ENCODE results near the gene PANX3. TPM values are rescaled to one million over a fixed set of nuclear protein-coding genes. Genes with fewer than 3 reads are reported as not detected.

Gene PANX3
- total RNA-seq (not detected), polyA plus RNA-seq (not detected)

- no peak for ATAC-seq (ENCODE audit: low read depth in 2 of 2)
- Histone ChIP-seq H3K27ac (ENCODE audit: insufficient read depth, low read length, poor library complexity, severe bottlenecking) (no peak within 1 kb of the TSS), H3K4me1 (ENCODE audit: control insufficient read depth, insufficient read depth, low read length, poor library complexity, severe bottlenecking) (no peaks in the 10 kb centered on the region), H3K36me3 (ENCODE audit: control insufficient read depth, insufficient read depth, low read length) (no peaks in the 10 kb centered on the region), H3K4me3 (ENCODE audit: low read depth, low read length) (no peak within 1 kb of the TSS), H3K9me3 (ENCODE audit: control insufficient read depth in 2 of 2, low read length in 2 of 2) (no peaks in the 10 kb centered on the region), H3K27me3 (ENCODE audit: control insufficient read depth, insufficient read depth, low read length) (no peaks in the 10 kb centered on the region)
- H3K27me3 Mint-ChIP-seq = peaks cover 10% of the 10 kb centered on the region
- peak within 1 kb of the TSS in 1 of 3 donors; percentile 13 for H3K27ac Mint-ChIP-seq
- no peaks in the 10 kb centered on the region for H3K9me3 Mint-ChIP-seq
- no peak within 1 kb of the TSS for H3K4me3 Mint-ChIP-seq
- no peaks in the 10 kb centered on the region for H3K36me3 Mint-ChIP-seq
- no peak for DNase-seq
- H3K4me1 Mint-ChIP-seq = peaks cover 0 to 6% (median 3%) of the 10 kb centered on the region in 4 donors
Observed at GRCh38 chr11:124611064-124611463, at the start of gene PANX3. Gene PANX3 (plus strand): TSS chr11:124611428. CDS start chr11:124611557, 129 bp downstream.

GRCh38 chr11:124569697-124570096, 41.5 kb upstream of the PANX3 start, which contains the start of gene OR8A1:
Gene OR8A1 (plus strand): TSS chr11:124569997. CDS start chr11:124570120, 123 bp downstream.
- Mint-ChIP-seq H3K4me3 (no peak within 1 kb of the TSS), H3K4me1 (no peaks in the 10 kb centered on the region)
- ATAC-seq (ENCODE audit: low read depth in 2 of 2) = no peak

GRCh38 chr11:124570160-124570559, 41.1 kb upstream of the PANX3 start:
- no peaks in the 10 kb centered on the region for H3K9me3 ChIP-seq (ENCODE audit: control insufficient read depth in 2 of 2, low read length in 2 of 2)
- no peak for DNase-seq
- no peak overlapping the region for H3K4me3 Mint-ChIP-seq
- no peaks in the 10 kb centered on the region for H3K9me3 Mint-ChIP-seq
- H3K27me3 Mint-ChIP-seq = peaks cover 13% of the 10 kb centered on the region
- H3K36me3 ChIP-seq (ENCODE audit: control insufficient read depth, insufficient read depth, low read length) = no peaks in the 10 kb centered on the region
- no peak for ATAC-seq (ENCODE audit: low read depth in 2 of 2)
- no peaks in the 10 kb centered on the region for H3K4me1 ChIP-seq (ENCODE audit: control insufficient read depth, insufficient read depth, low read length, poor library complexity, severe bottlenecking)
- no peaks in the 10 kb centered on the region for H3K36me3 Mint-ChIP-seq
- no peaks in the 10 kb centered on the region for H3K4me1 Mint-ChIP-seq
- H3K27me3 ChIP-seq (ENCODE audit: control insufficient read depth, insufficient read depth, low read length) = peaks cover 2% of the 10 kb centered on the region
- H3K27ac Mint-ChIP-seq = no peak overlapping the region
- no peak overlapping the region for H3K27ac ChIP-seq (ENCODE audit: insufficient read depth, low read length, poor library complexity, severe bottlenecking)
- no peak overlapping the region for H3K4me3 ChIP-seq (ENCODE audit: low read depth, low read length)

More at GRCh38 chr11:124569697-124570096, 41.5 kb upstream of the PANX3 start, which contains the start of gene OR8A1:
- H3K4me3 ChIP-seq (ENCODE audit: low read depth, low read length) = no peak within 1 kb of the TSS
- H3K27me3 Mint-ChIP-seq = peaks cover 16% of the 10 kb centered on the region
- no peaks in the 10 kb centered on the region for H3K4me1 ChIP-seq (ENCODE audit: control insufficient read depth, insufficient read depth, low read length, poor library complexity, severe bottlenecking)
- no peak for DNase-seq
- no peaks in the 10 kb centered on the region for H3K9me3 Mint-ChIP-seq
- no peaks in the 10 kb centered on the region for H3K36me3 Mint-ChIP-seq
- H3K36me3 ChIP-seq (ENCODE audit: control insufficient read depth, insufficient read depth, low read length) = no peaks in the 10 kb centered on the region
- H3K27ac ChIP-seq (ENCODE audit: insufficient read depth, low read length, poor library complexity, severe bottlenecking) = no peak within 1 kb of the TSS
- H3K9me3 ChIP-seq (ENCODE audit: control insufficient read depth in 2 of 2, low read length in 2 of 2) = no peaks in the 10 kb centered on the region
- no peak within 1 kb of the TSS for H3K27ac Mint-ChIP-seq
- H3K27me3 ChIP-seq (ENCODE audit: control insufficient read depth, insufficient read depth, low read length) = peaks cover 2% of the 10 kb centered on the region

GRCh38 chr11:124577716-124578427, 33.4 kb upstream of the PANX3 start:
- no peak overlapping the region for H3K27ac Mint-ChIP-seq
- H3K36me3 Mint-ChIP-seq = no peaks in the 10 kb centered on the region

GRCh38 chr11:124578761-124579160, 32.5 kb upstream of the PANX3 start:
- H3K4me3 Mint-ChIP-seq = no peak overlapping the region
- H3K4me1 Mint-ChIP-seq = no peaks in the 10 kb centered on the region
- no peaks in the 10 kb centered on the region for H3K9me3 ChIP-seq (ENCODE audit: control insufficient read depth in 2 of 2, low read length in 2 of 2)
- H3K27ac ChIP-seq (ENCODE audit: insufficient read depth, low read length, poor library complexity, severe bottlenecking) = no peak overlapping the region
- H3K27ac Mint-ChIP-seq = no peak overlapping the region
- H3K9me3 Mint-ChIP-seq = peaks cover 0 to 1% (median 0%) of the 10 kb centered on the region in 7 donors
- peaks cover 4% of the 10 kb centered on the region for H3K27me3 Mint-ChIP-seq
- no peak overlapping the region for H3K4me3 ChIP-seq (ENCODE audit: low read depth, low read length)
- H3K36me3 Mint-ChIP-seq = no peaks in the 10 kb centered on the region
- no peak for ATAC-seq (ENCODE audit: low read depth in 2 of 2)
- no peaks in the 10 kb centered on the region for H3K4me1 ChIP-seq (ENCODE audit: control insufficient read depth, insufficient read depth, low read length, poor library complexity, severe bottlenecking)
- H3K36me3 ChIP-seq (ENCODE audit: control insufficient read depth, insufficient read depth, low read length) = no peaks in the 10 kb centered on the region
- no peak for DNase-seq
- H3K27me3 ChIP-seq (ENCODE audit: control insufficient read depth, insufficient read depth, low read length) = peaks cover 1% of the 10 kb centered on the region

More at GRCh38 chr11:124577716-124578427, 33.4 kb upstream of the PANX3 start:
- no peaks in the 10 kb centered on the region for H3K4me1 ChIP-seq (ENCODE audit: control insufficient read depth, insufficient read depth, low read length, poor library complexity, severe bottlenecking)
- Mint-ChIP-seq H3K4me3 (no peak overlapping the region), H3K9me3 (peaks cover 0 to 1% (median 0%) of the 10 kb centered on the region in 7 donors), H3K27me3 (peaks cover 4% of the 10 kb centered on the region), H3K4me1 (no peaks in the 10 kb centered on the region)
- H3K4me3 ChIP-seq (ENCODE audit: low read depth, low read length) = no peak overlapping the region
- H3K9me3 ChIP-seq (ENCODE audit: control insufficient read depth in 2 of 2, low read length in 2 of 2) = no peaks in the 10 kb centered on the region
- H3K27ac ChIP-seq (ENCODE audit: insufficient read depth, low read length, poor library complexity, severe bottlenecking) = no peak overlapping the region
- DNase-seq (no peak), ATAC-seq (ENCODE audit: low read depth in 2 of 2) (no peak)
- H3K36me3 ChIP-seq (ENCODE audit: control insufficient read depth, insufficient read depth, low read length) = no peaks in the 10 kb centered on the region
- no peaks in the 10 kb centered on the region for H3K27me3 ChIP-seq (ENCODE audit: control insufficient read depth, insufficient read depth, low read length)

GRCh38 chr11:124581817-124582216, 29.4 kb upstream of the PANX3 start:
- DNase-seq = no peak
- H3K4me1 Mint-ChIP-seq = peaks cover 0 to 4% (median 0%) of the 10 kb centered on the region in 4 donors
- peaks cover under 1% of the 10 kb centered on the region for H3K27me3 Mint-ChIP-seq

GRCh38 chr11:124582565-124582964, 28.7 kb upstream of the PANX3 start:
- Mint-ChIP-seq H3K27me3 (peaks cover under 1% of the 10 kb centered on the region), H3K27ac (no peak overlapping the region), H3K36me3 (no peaks in the 10 kb centered on the region), H3K9me3 (peaks cover 0 to 1% (median 0%) of the 10 kb centered on the region in 7 donors), H3K4me1 (peaks cover 0 to 4% (median 0%) of the 10 kb centered on the region in 4 donors), H3K4me3 (no peak overlapping the region)
- Histone ChIP-seq H3K27ac (ENCODE audit: insufficient read depth, low read length, poor library complexity, severe bottlenecking) (no peak overlapping the region), H3K4me1 (ENCODE audit: control insufficient read depth, insufficient read depth, low read length, poor library complexity, severe bottlenecking) (no peaks in the 10 kb centered on the region), H3K27me3 (ENCODE audit: control insufficient read depth, insufficient read depth, low read length) (peaks cover 6% of the 10 kb centered on the region), H3K9me3 (ENCODE audit: control insufficient read depth in 2 of 2, low read length in 2 of 2) (no peaks in the 10 kb centered on the region), H3K36me3 (ENCODE audit: control insufficient read depth, insufficient read depth, low read length) (no peaks in the 10 kb centered on the region), H3K4me3 (ENCODE audit: low read depth, low read length) (no peak overlapping the region)
- ATAC-seq (ENCODE audit: low read depth in 2 of 2) (no peak), DNase-seq (no peak)

More at GRCh38 chr11:124581817-124582216, 29.4 kb upstream of the PANX3 start:
- Histone ChIP-seq H3K36me3 (ENCODE audit: control insufficient read depth, insufficient read depth, low read length) (no peaks in the 10 kb centered on the region), H3K4me1 (ENCODE audit: control insufficient read depth, insufficient read depth, low read length, poor library complexity, severe bottlenecking) (no peaks in the 10 kb centered on the region), H3K27ac (ENCODE audit: insufficient read depth, low read length, poor library complexity, severe bottlenecking) (no peak overlapping the region), H3K9me3 (ENCODE audit: control insufficient read depth in 2 of 2, low read length in 2 of 2) (no peaks in the 10 kb centered on the region), H3K27me3 (ENCODE audit: control insufficient read depth, insufficient read depth, low read length) (peaks cover 6% of the 10 kb centered on the region), H3K4me3 (ENCODE audit: low read depth, low read length) (no peak overlapping the region)
- ATAC-seq (ENCODE audit: low read depth in 2 of 2) = no peak
- H3K27ac Mint-ChIP-seq = no peak overlapping the region
- H3K36me3 Mint-ChIP-seq = no peaks in the 10 kb centered on the region
- peaks cover 0 to 1% (median 0%) of the 10 kb centered on the region in 7 donors for H3K9me3 Mint-ChIP-seq
- H3K4me3 Mint-ChIP-seq = no peak overlapping the region

- H3K27ac Mint-ChIP-seq = no peak overlapping the region
- no peaks in the 10 kb centered on the region for H3K9me3 ChIP-seq (ENCODE audit: control insufficient read depth in 2 of 2, low read length in 2 of 2)
- H3K9me3 Mint-ChIP-seq = peaks cover 0 to 1% (median 0%) of the 10 kb centered on the region in 7 donors
- DNase-seq (no peak), ATAC-seq (ENCODE audit: low read depth in 2 of 2) (no peak)
- no peak overlapping the region for H3K4me3 ChIP-seq (ENCODE audit: low read depth, low read length)
- H3K27me3 ChIP-seq (ENCODE audit: control insufficient read depth, insufficient read depth, low read length) = peaks cover 6% of the 10 kb centered on the region
- H3K27ac ChIP-seq (ENCODE audit: insufficient read depth, low read length, poor library complexity, severe bottlenecking) = no peak overlapping the region
- H3K4me3 Mint-ChIP-seq = no peak overlapping the region
- H3K4me1 Mint-ChIP-seq = peaks cover 0 to 4% (median 0%) of the 10 kb centered on the region in 4 donors
- H3K36me3 Mint-ChIP-seq = no peaks in the 10 kb centered on the region
- no peaks in the 10 kb centered on the region for H3K4me1 ChIP-seq (ENCODE audit: control insufficient read depth, insufficient read depth, low read length, poor library complexity, severe bottlenecking)
- no peaks in the 10 kb centered on the region for H3K36me3 ChIP-seq (ENCODE audit: control insufficient read depth, insufficient read depth, low read length)
- H3K27me3 Mint-ChIP-seq = peaks cover 6% of the 10 kb centered on the region
Observed at GRCh38 chr11:124583781-124584180, 27.4 kb upstream of the PANX3 start.

Data from CD4-positive, CD25-positive, alpha-beta regulatory T cell (primary cell).